Measurements from ENCODE around the gene RNPS1. TPM values are rescaled to one million over a fixed set of nuclear protein-coding genes. Genes with fewer than 3 reads are reported as not detected.
"Not testable (repeated sequence)": the region's sequence is repeated elsewhere in the genome, so short reads cannot be mapped to it uniquely, and the experiment has no call there.

Gene RNPS1
- total RNA-seq, 4 donors from 2014 or later, result 101 to 127 (median 114) TPM

DNA sequence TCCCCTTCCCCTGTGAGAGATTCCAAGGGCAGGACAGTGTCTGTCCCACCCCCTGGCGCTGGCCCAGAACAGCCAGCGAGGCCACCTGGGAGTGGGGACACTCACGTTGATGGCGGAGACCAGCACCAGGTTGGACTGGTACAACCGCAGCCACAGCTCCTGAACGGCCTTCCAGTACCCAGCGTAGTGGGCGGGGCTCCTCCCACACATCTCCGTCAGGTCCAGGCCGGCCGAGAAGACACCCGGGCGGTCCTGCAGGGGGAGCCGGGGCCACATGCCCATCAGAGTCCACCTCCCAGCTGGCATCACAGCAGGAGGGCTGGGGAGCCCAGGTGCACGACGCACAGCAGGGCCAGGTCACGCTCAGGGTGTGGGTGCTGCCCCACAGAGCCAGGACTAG is 23.6 kb downstream of the RNPS1 start:
- 59 to 75% methylated on average over 12 to 14 of the region's 17 CpGs for WGBS, 2 donors
- peaks cover 0 to 82% (median 12%) of the 10 kb centered on the region in 3 donors for H3K36me3 ChIP-seq
- TF ChIP-seq POLR2A (IDR thresholded peaks at IDR 0.05), result no peak
- no peak for TF ChIP-seq EP300 (IDR thresholded peaks at IDR 0.05)
- TF ChIP-seq, protein P1, sequence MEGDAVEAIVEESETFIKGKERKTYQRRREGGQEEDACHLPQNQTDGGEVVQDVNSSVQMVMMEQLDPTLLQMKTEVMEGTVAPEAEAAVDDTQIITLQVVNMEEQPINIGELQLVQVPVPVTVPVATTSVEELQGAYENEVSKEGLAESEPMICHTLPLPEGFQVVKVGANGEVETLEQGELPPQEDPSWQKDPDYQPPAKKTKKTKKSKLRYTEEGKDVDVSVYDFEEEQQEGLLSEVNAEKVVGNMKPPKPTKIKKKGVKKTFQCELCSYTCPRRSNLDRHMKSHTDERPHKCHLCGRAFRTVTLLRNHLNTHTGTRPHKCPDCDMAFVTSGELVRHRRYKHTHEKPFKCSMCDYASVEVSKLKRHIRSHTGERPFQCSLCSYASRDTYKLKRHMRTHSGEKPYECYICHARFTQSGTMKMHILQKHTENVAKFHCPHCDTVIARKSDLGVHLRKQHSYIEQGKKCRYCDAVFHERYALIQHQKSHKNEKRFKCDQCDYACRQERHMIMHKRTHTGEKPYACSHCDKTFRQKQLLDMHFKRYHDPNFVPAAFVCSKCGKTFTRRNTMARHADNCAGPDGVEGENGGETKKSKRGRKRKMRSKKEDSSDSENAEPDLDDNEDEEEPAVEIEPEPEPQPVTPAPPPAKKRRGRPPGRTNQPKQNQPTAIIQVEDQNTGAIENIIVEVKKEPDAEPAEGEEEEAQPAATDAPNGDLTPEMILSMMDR (IDR thresholded peaks at IDR 0.05), result no peak

DNA sequence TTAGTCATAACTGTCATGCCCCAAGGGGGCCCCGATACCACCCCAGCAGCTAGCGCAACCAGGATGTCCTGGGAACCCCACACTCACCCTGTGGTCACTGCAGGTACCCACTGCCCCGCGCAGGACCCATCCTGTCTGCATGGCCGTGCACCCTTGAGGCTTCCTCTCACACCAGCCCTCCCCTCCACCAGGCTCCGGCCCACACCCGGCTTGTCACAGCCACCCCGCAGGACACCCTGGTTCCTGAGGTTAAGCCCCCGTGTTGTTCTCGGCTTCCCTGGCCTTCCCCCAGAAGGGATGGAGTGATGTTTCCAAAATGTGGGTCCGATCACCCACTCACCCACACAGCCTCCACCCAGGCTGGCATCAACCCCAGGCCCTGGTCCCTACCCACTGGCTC is 24.1 kb downstream of the RNPS1 start:
- H3K36me3 ChIP-seq, result peaks cover 0 to 83% (median 12%) of the 10 kb centered on the region in 3 donors
- TF ChIP-seq POLR2A (IDR thresholded peaks at IDR 0.05), result no peak
- no peak for TF ChIP-seq EP300 (IDR thresholded peaks at IDR 0.05)
- TF ChIP-seq, protein P1 (IDR thresholded peaks at IDR 0.05), result no peak
- H3K27ac ChIP-seq, result no peak overlapping the region
- H3K27me3 ChIP-seq, result no peaks in the 10 kb centered on the region
- no peaks in the 10 kb centered on the region for H3K4me1 ChIP-seq
- 89 to 97% methylated on average over 11 of the region's 11 CpGs for WGBS, 2 donors
- DNase-seq (ENCODE audit: low spot score in 2 of 2), result no peak
- no peak overlapping the region for H3K4me3 ChIP-seq
- no peaks in the 10 kb centered on the region for H3K9me3 ChIP-seq

More for the DNA sequence above, 23.6 kb downstream of the RNPS1 start:
- no peaks in the 10 kb centered on the region for H3K27me3 ChIP-seq
- no peak overlapping the region for H3K27ac ChIP-seq
- H3K4me1 ChIP-seq, result no peaks in the 10 kb centered on the region
- H3K9me3 ChIP-seq, result no peaks in the 10 kb centered on the region
- DNase-seq (ENCODE audit: low spot score in 2 of 2), result no peak
- no peak overlapping the region for H3K4me3 ChIP-seq

DNA sequence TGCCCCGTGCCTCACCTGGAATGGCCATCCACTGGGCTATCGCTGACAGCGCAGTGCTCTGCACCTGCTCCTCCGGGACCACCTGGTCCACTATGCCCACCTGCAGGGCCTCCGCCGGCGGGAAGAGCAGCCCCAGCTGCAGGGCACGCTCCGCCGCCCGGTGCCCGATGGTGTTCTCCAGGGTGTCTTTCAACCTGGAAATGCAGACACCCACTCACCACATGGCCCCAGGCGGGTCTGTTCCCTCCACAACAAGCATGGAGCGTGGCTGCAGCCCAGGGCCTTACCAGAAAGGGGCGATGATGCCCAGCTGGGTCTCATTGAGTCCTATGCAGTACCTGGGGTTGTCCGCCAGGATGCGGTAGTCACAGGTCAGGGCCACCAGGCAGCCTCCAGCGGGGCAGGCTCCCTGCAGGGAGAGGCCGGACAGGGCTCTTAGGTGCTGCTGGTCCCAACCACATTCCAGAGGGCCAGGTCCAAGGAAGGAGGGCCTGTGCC is 24.8 kb downstream of the RNPS1 start:
- Histone ChIP-seq H3K4me1 (peaks cover 0 to 1% (median under 1%) of the 10 kb centered on the region in 4 donors), H3K36me3 (peaks cover 0 to 87% (median 12%) of the 10 kb centered on the region in 3 donors), H3K4me3 (no peak overlapping the region), H3K9me3 (no peaks in the 10 kb centered on the region), H3K27ac (no peak overlapping the region), H3K27me3 (no peaks in the 10 kb centered on the region)
- 91 to 94% methylated on average over 18 to 19 of the region's 19 CpGs for WGBS, 2 donors
- no peak for TF ChIP-seq POLR2A (IDR thresholded peaks at IDR 0.05)
- TF ChIP-seq, protein P1 (IDR thresholded peaks at IDR 0.05), result no peak
- TF ChIP-seq EP300 (IDR thresholded peaks at IDR 0.05), result no peak
- DNase-seq (ENCODE audit: low spot score in 2 of 2), result no peak

- DNase-seq (ENCODE audit: low spot score in 2 of 2), result no peak
- TF ChIP-seq, protein P1 (IDR thresholded peaks at IDR 0.05), result no peak
- TF ChIP-seq EP300 (IDR thresholded peaks at IDR 0.05) (no peak), POLR2A (IDR thresholded peaks at IDR 0.05) (no peak)
- Histone ChIP-seq H3K9me3 (no peaks in the 10 kb centered on the region), H3K4me1 (peaks cover 0 to 6% (median 4%) of the 10 kb centered on the region in 4 donors), H3K36me3 (peaks cover 0 to 87% (median 12%) of the 10 kb centered on the region in 3 donors), H3K27ac (no peak overlapping the region), H3K4me3 (no peak overlapping the region), H3K27me3 (peaks cover 0 to under 1% of the 10 kb centered on the region in 2 donors)
- 71 to 73% methylated on average over 8 to 11 of the region's 11 CpGs for WGBS, 2 donors
These were observed 25.3 kb downstream of the RNPS1 start for GRCh38 chr16:2242598-2242997.

DNA sequence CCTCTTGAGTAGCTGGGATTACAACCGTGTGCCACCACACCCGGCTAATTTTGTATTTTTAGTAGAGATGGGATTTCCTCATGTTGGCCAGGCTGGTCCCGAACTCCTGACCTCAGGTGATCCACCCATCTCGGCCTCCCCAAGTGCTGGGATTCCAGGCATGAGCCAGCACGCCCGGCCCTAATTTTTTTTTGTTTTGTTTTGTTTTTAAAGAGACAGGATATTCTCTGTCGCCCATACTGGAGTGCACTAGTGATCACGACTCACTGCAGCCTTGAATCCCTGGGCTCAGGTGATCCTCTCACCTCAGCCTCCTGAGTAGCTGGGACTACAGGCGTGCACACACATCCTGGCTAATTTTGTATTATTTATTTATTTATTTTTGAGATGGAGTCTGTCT is 27.6 kb downstream of the RNPS1 start:
- H3K9me3 ChIP-seq; H3K4me3 ChIP-seq; H3K27ac ChIP-seq; DNase-seq (ENCODE audit: low spot score in 2 of 2): not testable (repeated sequence)
- WGBS, 2 donors, result 70 to 78% methylated on average over 9 of the region's 9 CpGs
- Histone ChIP-seq H3K36me3 (peaks cover 0 to 76% (median 9%) of the 10 kb centered on the region in 3 donors), H3K27me3 (peaks cover 0 to 17% of the 10 kb centered on the region in 2 donors), H3K4me1 (peaks cover 0 to 28% (median 22%) of the 10 kb centered on the region in 4 donors)
